SK-N-MC (cell line): ENCODE measurements around the gene TINCR.

Source experiments
- EZH2 ChIP-seq: fragments of 200-600 bp; sonication (generic); IDR thresholded peaks from one replicate; pipeline ENCODE4 v1.6.1; 2017; ENCODE audit warnings: antibody characterized with exemption
- POLR2AphosphoS5 ChIP-seq: IDR thresholded peaks from 2 replicates; pipeline ENCODE4 v1.6.1; 2012; ENCODE audit warnings: mild to moderate bottlenecking, low read depth, low read length, borderline replicate concordance

GRCh38 chr19:5534787-5535586, 32.8 kb downstream of the TINCR start:
- TF ChIP-seq EZH2 (no peak), POLR2AphosphoS5 (no peak)
